ENCODE data around the gene GOLGA1. TPM values are rescaled to one million over a fixed set of nuclear protein-coding genes. Genes with fewer than 3 reads are reported as not detected.

GOLGA1 gene
- total and polyA plus RNA-seq, 2 of the 13 experiments (the other 11 are each of a cell fraction or from before 2014, with no cell fraction given) = 12.7 to 15.9 TPM

GRCh38 chr9:124913378-124913777 lies 27.5 kb downstream of the GOLGA1 start:
- intact Hi-C loops (cut with micrococcal nuclease; ENCODE audit: unreplicated experiment) (no loop called here), in situ Hi-C loops (cut with HindIII; ENCODE audit: extremely low pct_ligation_motif_present, low pct_unique_long_range_greater_than_20kb) (no loop called here)
- DNase-seq (ENCODE audit: low spot score) (no peak), FAIRE-seq (no peak), ATAC-seq (no peak)
- Histone ChIP-seq H3K79me2 (ENCODE audit: insufficient read depth, low read length) (no peaks in the 10 kb centered on the region), H3K27ac (ENCODE audit: extremely low read length, insufficient read depth, low read length) (no peak overlapping the region), H3K4me3 (replicated peaks in 1 of 3; ENCODE audit: insufficient read depth in 1 of 3, low read depth in 2 of 3, low read length in 3 of 3) (no peak overlapping the region), H3K4me2 (ENCODE audit: low read depth, low read length) (no peak overlapping the region), H3K36me3 (replicated peaks in 1 of 2; ENCODE audit: control insufficient read depth in 1 of 2, insufficient read depth in 2 of 2, low read length in 2 of 2) (peaks cover 5 to 19% of the 10 kb centered on the region in 2 experiments; a peak in 4 of 5 replicates), H3K9ac (ENCODE audit: insufficient read depth, low read depth, low read length) (no peak overlapping the region), H3K27me3 (ENCODE audit: control insufficient read depth in 1 of 2, insufficient read depth in 2 of 2, low read length in 2 of 2) (no peaks in the 10 kb centered on the region), H3K4me1 (ENCODE audit: insufficient read depth, low read length) (no peaks in the 10 kb centered on the region), H4K20me1 (ENCODE audit: insufficient read depth, low read length) (no peaks in the 10 kb centered on the region), H3K9me3 (ENCODE audit: low read length) (no peaks in the 10 kb centered on the region), H2AFZ (ENCODE audit: low read length) (no peak overlapping the region)
- TF ChIP-seq TERF1 (CRISPR knock-in tag; IDR thresholded peaks at IDR 0.05) (no peak), FOXC1 (CRISPR knock-in tag; IDR thresholded peaks at IDR 0.05; ENCODE audit: borderline replicate concordance) (no peak), HES4 (CRISPR knock-in tag; IDR thresholded peaks at IDR 0.05; ENCODE audit: borderline replicate concordance) (no peak), KLF15 (CRISPR knock-in tag; IDR thresholded peaks at IDR 0.05; ENCODE audit: borderline replicate concordance) (no peak), MAFK (conservative IDR thresholded peaks at IDR 0.05 in 1 of 2, IDR thresholded peaks at IDR 0.05 in 1 of 2; ENCODE audit: low read length in 2 of 2) (no peak), ARNT2 (CRISPR knock-in tag; IDR thresholded peaks at IDR 0.05; ENCODE audit: low read depth) (no peak), SIN3B (IDR thresholded peaks at IDR 0.05; ENCODE audit: low read length) (no peak), CBX2 (IDR thresholded peaks at IDR 0.05; ENCODE audit: low read depth, low read length) (no peak), CBX2 (CRISPR knock-in tag; IDR thresholded peaks at IDR 0.05; ENCODE audit: low read depth) (no peak), LRRFIP1 (CRISPR knock-in tag; conservative IDR thresholded peaks at IDR 0.05) (no peak)
- 96% methylated on average over 2 of the region's 2 CpGs for WGBS (ENCODE audit: low lambda C conversion rate)
- BruUV-seq (replicated peaks) = no TSS peak
- ChIA-PET POLR2A (no interaction called here), CTCF (ENCODE audit: low intra/inter-chr PET ratio, low total read pairs) (no interaction called here)

All from HepG2 (cell line).